Measurements from ENCODE around the gene OBSCN. TPM values are rescaled to one million over a fixed set of nuclear protein-coding genes. Genes with fewer than 3 reads are reported as not detected.

Gene OBSCN
- total RNA-seq, 2 experiments from 2014 or later, result 14.3 to 14.9 TPM

- POLR2A ChIA-PET, result no interaction called here
- Mint-ChIP-seq H3K9me3 (no peaks in the 10 kb centered on the region), H3K27ac (no peak overlapping the region), H3K36me3 (no peaks in the 10 kb centered on the region), H3K4me1 (ENCODE audit: low read depth) (peaks cover 11% of the 10 kb centered on the region), H3K4me3 (peak overlapping the region; percentile 9), H3K27me3 (peaks cover 10% of the 10 kb centered on the region)
- CTCF ChIA-PET, result no interaction called here
- intact Hi-C loops (cut with micrococcal nuclease), result loop anchor here (2.0 to 5.0 kb wide), 2 partner anchors 125 to 137 kb away; no protein-coding TSS in a partner anchor
- no peak for DNase-seq
Observed at GRCh38 chr1:228377664-228378089, 169.8 kb downstream of the OBSCN start.

GRCh38 chr1:228378090-228378872 lies 170.4 kb downstream of the OBSCN start:
- H3K27ac Mint-ChIP-seq, result no peak overlapping the region
- CTCF ChIA-PET, result no interaction called here

GRCh38 chr1:228378873-228379460 lies 171.1 kb downstream of the OBSCN start:
- intact Hi-C loops (cut with micrococcal nuclease), result loop anchor here (2.0 to 5.0 kb wide), 2 partner anchors 123 to 136 kb away; no protein-coding TSS in a partner anchor
- POLR2A ChIA-PET, result no interaction called here
- no peak overlapping the region for H3K27ac Mint-ChIP-seq
- peak overlapping the region; percentile 74 for H3K4me3 Mint-ChIP-seq
- DNase-seq, result peak; percentile 18
- CTCF ChIA-PET, result interaction anchor here (0.6 to 1.4 kb wide), 2 partner anchors 23 to 137 kb away, joined by 3 to 4 read pairs; no protein-coding TSS in a partner anchor
- H3K27me3 Mint-ChIP-seq, result peaks cover 10% of the 10 kb centered on the region
- H3K36me3 Mint-ChIP-seq, result no peaks in the 10 kb centered on the region
- no peaks in the 10 kb centered on the region for H3K9me3 Mint-ChIP-seq
- H3K4me1 Mint-ChIP-seq (ENCODE audit: low read depth), result peaks cover 11% of the 10 kb centered on the region

More at GRCh38 chr1:228378090-228378872, 170.4 kb downstream of the OBSCN start:
- DNase-seq, result peak; percentile 81
- Mint-ChIP-seq H3K27me3 (peaks cover 10% of the 10 kb centered on the region), H3K36me3 (no peaks in the 10 kb centered on the region), H3K4me3 (peak overlapping the region; percentile 74), H3K9me3 (no peaks in the 10 kb centered on the region), H3K4me1 (ENCODE audit: low read depth) (peaks cover 11% of the 10 kb centered on the region)
- intact Hi-C loops (cut with micrococcal nuclease), result loop anchor here (2.0 to 5.0 kb wide), 2 partner anchors 124 to 137 kb away; no protein-coding TSS in a partner anchor
- POLR2A ChIA-PET, result no interaction called here

- POLR2A ChIA-PET, result interaction anchor here (0.5 kb wide), 1 partner anchor 79 kb away, joined by 3 read pairs; no protein-coding TSS in a partner anchor
- peaks cover 10% of the 10 kb centered on the region for H3K27me3 Mint-ChIP-seq
- intact Hi-C loops (cut with micrococcal nuclease), result loop anchor here (2.0 to 5.0 kb wide), 2 partner anchors 123 to 135 kb away; no protein-coding TSS in a partner anchor
- H3K36me3 Mint-ChIP-seq, result no peaks in the 10 kb centered on the region
- peaks cover 11% of the 10 kb centered on the region for H3K4me1 Mint-ChIP-seq (ENCODE audit: low read depth)
- no peak overlapping the region for H3K27ac Mint-ChIP-seq
- H3K4me3 Mint-ChIP-seq, result no peak overlapping the region
- no peaks in the 10 kb centered on the region for H3K9me3 Mint-ChIP-seq
- CTCF ChIA-PET, result interaction anchor here (0.6 to 1.4 kb wide), 2 partner anchors 23 to 137 kb away, joined by 3 to 4 read pairs; no protein-coding TSS in a partner anchor
- no peak for DNase-seq
Observed at GRCh38 chr1:228379666-228380065, 171.8 kb downstream of the OBSCN start.

- H3K9me3 Mint-ChIP-seq, result no peaks in the 10 kb centered on the region
- CTCF ChIA-PET, result interaction anchor here (0.6 kb wide), 1 partner anchor 67 kb away, joined by 3 read pairs; no protein-coding TSS in a partner anchor
- H3K4me1 Mint-ChIP-seq (ENCODE audit: low read depth), result peaks cover 11% of the 10 kb centered on the region
- H3K4me3 Mint-ChIP-seq, result no peak overlapping the region
- H3K27ac Mint-ChIP-seq, result no peak overlapping the region
- no peaks in the 10 kb centered on the region for H3K36me3 Mint-ChIP-seq
- POLR2A ChIA-PET, result no interaction called here
- no peak for DNase-seq
- peaks cover 10% of the 10 kb centered on the region for H3K27me3 Mint-ChIP-seq
- intact Hi-C loops (cut with micrococcal nuclease), result no loop called here
Observed at GRCh38 chr1:228381356-228381755, 173.5 kb downstream of the OBSCN start.

- intact Hi-C loops (cut with micrococcal nuclease), result no loop called here
- no peak for DNase-seq
- H3K4me1 Mint-ChIP-seq (ENCODE audit: low read depth), result peaks cover 5% of the 10 kb centered on the region
- no peak overlapping the region for H3K4me3 Mint-ChIP-seq
- H3K27ac Mint-ChIP-seq, result no peak overlapping the region
- no peaks in the 10 kb centered on the region for H3K36me3 Mint-ChIP-seq
- ChIA-PET POLR2A (interaction anchor here (0.6 kb wide), 1 partner anchor 23 kb away, joined by 5 read pairs; the partner anchor contains the start of gene TRIM11), CTCF (no interaction called here)
- H3K27me3 Mint-ChIP-seq, result peaks cover 7% of the 10 kb centered on the region
- no peaks in the 10 kb centered on the region for H3K9me3 Mint-ChIP-seq
Observed at GRCh38 chr1:228383773-228384172, 175.9 kb downstream of the OBSCN start.

GRCh38 chr1:228385232-228385631 lies 177.4 kb downstream of the OBSCN start:
- DNase-seq, result no peak
- intact Hi-C loops (cut with micrococcal nuclease), result no loop called here
- Mint-ChIP-seq H3K27ac (no peak overlapping the region), H3K27me3 (no peaks in the 10 kb centered on the region), H3K36me3 (no peaks in the 10 kb centered on the region), H3K4me1 (ENCODE audit: low read depth) (no peaks in the 10 kb centered on the region), H3K9me3 (no peaks in the 10 kb centered on the region), H3K4me3 (no peak overlapping the region)
- POLR2A ChIA-PET, result no interaction called here
- CTCF ChIA-PET, result no interaction called here

GRCh38 chr1:228387321-228387720 lies 179.5 kb downstream of the OBSCN start:
- H3K4me3 Mint-ChIP-seq, result no peak overlapping the region
- no peaks in the 10 kb centered on the region for H3K27me3 Mint-ChIP-seq
- no peaks in the 10 kb centered on the region for H3K4me1 Mint-ChIP-seq (ENCODE audit: low read depth)
- no peaks in the 10 kb centered on the region for H3K9me3 Mint-ChIP-seq
- intact Hi-C loops (cut with micrococcal nuclease), result no loop called here
- no peaks in the 10 kb centered on the region for H3K36me3 Mint-ChIP-seq
- no peak for DNase-seq
- POLR2A ChIA-PET, result no interaction called here
- CTCF ChIA-PET, result interaction anchor here (1.0 kb wide), 1 partner anchor 114 kb away, joined by 4 read pairs; no protein-coding TSS in a partner anchor
- H3K27ac Mint-ChIP-seq, result no peak overlapping the region

- CTCF ChIA-PET, result no interaction called here
- intact Hi-C loops (cut with micrococcal nuclease), result no loop called here
Observed at GRCh38 chr1:228390649-228391048, 182.8 kb downstream of the OBSCN start.

GRCh38 chr1:228391411-228392020 lies 183.7 kb downstream of the OBSCN start:
- POLR2A ChIA-PET, result interaction anchor here (0.6 kb wide), 1 partner anchor 430 kb away, joined by 3 read pairs; no protein-coding TSS in a partner anchor
- H3K27me3 Mint-ChIP-seq, result no peaks in the 10 kb centered on the region
- DNase-seq, result no peak
- CTCF ChIA-PET, result no interaction called here
- intact Hi-C loops (cut with micrococcal nuclease), result no loop called here
- no peaks in the 10 kb centered on the region for H3K4me1 Mint-ChIP-seq (ENCODE audit: low read depth)
- H3K9me3 Mint-ChIP-seq, result no peaks in the 10 kb centered on the region
- no peak overlapping the region for H3K27ac Mint-ChIP-seq
- peaks cover 5% of the 10 kb centered on the region for H3K36me3 Mint-ChIP-seq
- no peak overlapping the region for H3K4me3 Mint-ChIP-seq

More at GRCh38 chr1:228390649-228391048, 182.8 kb downstream of the OBSCN start:
- Mint-ChIP-seq H3K4me1 (ENCODE audit: low read depth) (no peaks in the 10 kb centered on the region), H3K27ac (no peak overlapping the region), H3K36me3 (peaks cover 4% of the 10 kb centered on the region), H3K27me3 (no peaks in the 10 kb centered on the region), H3K4me3 (no peak overlapping the region), H3K9me3 (no peaks in the 10 kb centered on the region)
- no peak for DNase-seq
- POLR2A ChIA-PET, result no interaction called here

- ChIA-PET POLR2A (interaction anchor here (0.6 kb wide), 1 partner anchor 431 kb away, joined by 3 read pairs; no protein-coding TSS in a partner anchor), CTCF (no interaction called here)
- Mint-ChIP-seq H3K36me3 (peaks cover 5% of the 10 kb centered on the region), H3K9me3 (no peaks in the 10 kb centered on the region), H3K4me3 (no peak overlapping the region), H3K27ac (no peak overlapping the region), H3K27me3 (no peaks in the 10 kb centered on the region), H3K4me1 (ENCODE audit: low read depth) (no peaks in the 10 kb centered on the region)
- DNase-seq, result no peak
- intact Hi-C loops (cut with micrococcal nuclease), result no loop called here
Observed at GRCh38 chr1:228392111-228392936, 184.5 kb downstream of the OBSCN start.
